ENCODE results near the gene LMF1.
A peak's percentile ranks its signal among the peaks of the same experiment; 100 is the strongest.
"Not testable (repeated sequence)": the region's sequence is repeated elsewhere in the genome, so short reads cannot be mapped to it uniquely, and the experiment has no call there.

Gene LMF1

DNA sequence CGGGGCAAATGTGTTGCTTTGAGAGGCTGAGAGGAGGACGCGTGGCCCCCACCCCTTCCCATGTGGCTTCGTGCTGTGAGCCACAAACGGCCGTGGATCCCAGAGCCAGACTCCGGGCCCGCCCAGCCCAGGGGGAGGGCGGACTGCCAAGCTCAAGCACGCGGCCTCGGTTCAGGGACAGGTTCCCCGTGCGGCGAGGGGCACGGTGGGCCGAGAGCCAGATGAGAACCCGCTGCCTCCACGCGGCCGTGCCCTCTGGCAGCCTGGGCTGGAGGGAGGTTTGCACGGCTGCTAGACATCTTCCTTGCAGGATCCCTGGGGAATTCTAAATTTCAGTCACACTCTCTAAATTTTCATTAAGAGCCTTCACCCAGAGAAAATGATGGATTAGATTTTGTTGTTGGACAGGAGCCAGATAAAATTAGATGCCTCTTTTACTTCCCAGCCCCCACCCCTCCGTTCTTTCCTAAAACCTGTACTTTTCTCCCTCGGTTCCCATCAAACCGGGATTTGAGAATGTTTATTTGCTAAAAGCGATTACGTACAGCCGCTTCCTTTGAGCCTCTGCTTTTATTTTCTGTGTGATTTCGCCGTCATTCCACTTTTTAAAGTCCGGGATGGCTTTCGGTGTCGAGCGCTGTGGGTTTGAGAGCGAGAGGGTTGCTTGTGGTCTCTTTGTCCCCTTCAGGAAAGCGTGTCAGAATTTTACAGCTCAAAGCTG is 145.3 kb downstream of the LMF1 start:
- DNase-seq (ENCODE audit: extremely low spot score, insufficient read length, low read depth) (no peak), FAIRE-seq (no peak)

DNA sequence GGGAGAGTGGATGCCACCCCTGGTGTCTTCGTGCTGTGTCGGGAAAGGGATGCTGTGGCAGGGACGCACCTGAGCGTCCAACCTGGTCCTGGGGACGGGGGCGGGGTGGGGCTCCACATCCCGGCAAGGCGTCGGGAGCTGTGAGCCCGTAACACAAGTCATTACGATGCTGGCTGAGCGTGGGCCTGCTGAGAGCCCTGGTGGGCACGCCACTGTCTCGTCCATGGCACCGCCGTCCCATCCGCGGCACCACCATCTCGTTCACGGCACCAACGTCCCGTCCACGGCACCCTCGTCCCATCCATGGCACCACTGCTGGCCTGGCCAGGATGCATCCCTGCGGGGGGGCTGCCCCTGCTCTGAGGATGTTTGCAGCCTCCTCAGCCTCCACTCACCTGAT is 146.2 kb downstream of the LMF1 start:
- no peak for FAIRE-seq

DNA sequence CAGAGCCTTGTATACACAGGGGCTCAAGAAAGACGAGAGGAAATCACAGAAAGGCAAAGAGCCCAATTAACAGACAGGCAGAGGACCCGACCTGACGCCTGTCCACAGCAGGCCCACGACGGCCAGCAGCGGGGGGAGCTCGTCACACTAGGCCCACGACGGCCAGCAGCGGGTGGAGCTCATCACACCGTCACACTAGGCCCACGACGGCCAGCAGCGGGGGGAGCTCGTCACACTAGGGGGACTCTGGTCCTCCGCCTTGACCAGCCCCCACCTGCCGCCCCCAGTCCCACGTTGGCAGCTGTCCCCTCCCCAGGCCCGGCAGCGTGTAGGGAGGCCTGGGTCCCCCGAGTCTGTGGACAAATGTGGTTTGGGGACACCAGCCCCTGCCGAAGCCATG is 146.6 kb downstream of the LMF1 start:
- DNase-seq (ENCODE audit: extremely low spot score, insufficient read length, low read depth) (no peak), FAIRE-seq (no peak)

More for the DNA sequence above, 146.2 kb downstream of the LMF1 start:
- DNase-seq (ENCODE audit: extremely low spot score, insufficient read length, low read depth) = no peak

DNA sequence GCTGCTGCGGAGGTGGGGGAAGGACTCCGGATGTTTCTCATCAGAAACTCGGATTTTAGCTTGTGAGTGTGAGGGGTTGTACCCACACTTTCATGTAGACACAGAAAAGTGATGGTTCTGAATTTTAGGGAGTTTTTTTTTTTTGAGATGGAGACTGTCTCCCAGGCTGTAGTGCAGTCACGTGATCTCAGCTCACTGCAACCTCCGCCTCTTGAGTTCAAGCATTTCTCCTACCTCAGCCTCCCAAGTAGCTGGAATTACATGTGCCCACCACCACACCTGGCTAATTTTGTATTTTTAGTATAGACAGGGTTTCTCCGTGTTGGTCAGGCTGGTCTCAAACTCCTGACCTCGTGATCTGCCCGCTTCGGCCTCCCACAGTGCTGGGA is 147.9 kb downstream of the LMF1 start:
- DNase-seq (ENCODE audit: extremely low spot score, insufficient read length, low read depth) (no peak), FAIRE-seq (no peak)

DNA sequence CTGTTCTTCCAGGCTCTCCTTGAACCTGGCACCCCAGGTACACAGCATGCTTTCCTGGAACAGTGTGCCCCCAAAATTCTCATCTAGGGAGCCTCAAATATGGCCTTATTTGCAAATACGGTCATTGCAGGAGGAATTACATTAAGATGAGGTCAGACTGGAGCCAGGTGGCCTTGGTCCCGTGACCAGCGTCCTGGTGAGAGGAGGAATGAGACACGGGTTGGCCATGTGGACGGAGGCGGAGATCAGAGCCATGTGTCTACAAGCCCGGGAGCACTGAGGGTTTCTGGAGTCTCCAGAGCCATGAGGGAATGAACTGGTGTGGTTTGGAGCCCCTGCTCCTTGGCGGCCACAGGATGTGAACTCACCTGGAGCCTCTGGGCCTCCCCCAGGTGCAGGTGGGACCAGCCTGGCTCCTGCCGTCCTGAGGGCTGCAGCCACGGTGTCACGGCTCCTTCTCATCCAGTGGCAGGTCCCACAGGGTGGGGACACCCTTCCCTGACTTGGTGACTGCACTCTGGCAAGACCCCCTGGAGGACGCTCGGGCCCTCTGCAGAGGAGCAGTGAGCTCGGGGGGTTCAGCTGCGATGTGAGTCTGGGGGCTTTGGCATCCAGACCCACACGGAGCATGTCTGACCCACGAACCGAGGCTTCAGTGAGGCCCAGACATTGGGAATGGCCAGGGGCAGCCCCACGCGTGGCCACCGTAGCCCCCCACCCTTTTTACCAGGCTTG is 148.4 kb downstream of the LMF1 start:
- DNase-seq (ENCODE audit: extremely low spot score, insufficient read length, low read depth) (no peak), FAIRE-seq (no peak)

DNA sequence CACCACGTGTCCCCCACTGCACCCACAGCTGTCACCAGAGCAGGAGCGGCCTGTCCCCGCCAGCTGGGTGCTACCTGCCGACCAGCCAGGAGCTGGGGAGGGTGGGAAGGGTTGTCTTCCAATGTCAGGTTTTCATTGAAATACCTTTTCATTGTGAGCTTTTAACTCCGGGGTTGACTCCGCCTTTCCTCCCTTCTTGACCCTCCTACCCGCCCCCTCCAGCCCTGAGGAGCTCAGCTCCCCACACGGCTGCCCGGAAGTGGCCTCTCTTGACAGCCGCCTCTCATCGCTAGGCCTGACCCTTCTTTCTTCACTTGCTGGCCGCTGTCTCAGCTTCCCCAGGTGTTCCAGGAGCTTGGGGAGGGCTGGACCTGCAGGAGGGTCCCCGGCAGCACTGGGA is 149.0 kb downstream of the LMF1 start:
- FAIRE-seq = no peak
- no peak for DNase-seq (ENCODE audit: extremely low spot score, insufficient read length, low read depth)

DNA sequence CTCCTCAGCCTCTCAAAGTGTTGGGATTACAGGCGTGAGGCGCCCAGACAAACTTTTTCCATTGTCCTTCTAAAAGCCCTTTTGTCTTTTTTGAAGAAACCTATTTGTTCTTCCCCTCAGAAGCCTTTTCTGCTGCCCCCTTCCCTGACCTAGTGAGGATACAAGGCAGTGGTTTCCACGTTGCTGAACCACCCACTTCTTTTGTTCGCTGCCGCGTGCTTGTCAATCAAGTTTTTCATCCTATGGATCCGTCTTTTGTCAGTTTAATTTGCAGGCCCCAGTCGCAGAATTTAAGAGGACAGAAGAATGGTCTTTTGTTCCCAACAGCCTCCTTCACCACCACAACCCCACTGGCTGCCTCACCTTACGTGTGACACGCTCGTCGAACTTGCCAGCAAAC is 150.0 kb downstream of the LMF1 start:
- DNase-seq (ENCODE audit: extremely low spot score, insufficient read length, low read depth) = no peak
- FAIRE-seq = no peak

DNA sequence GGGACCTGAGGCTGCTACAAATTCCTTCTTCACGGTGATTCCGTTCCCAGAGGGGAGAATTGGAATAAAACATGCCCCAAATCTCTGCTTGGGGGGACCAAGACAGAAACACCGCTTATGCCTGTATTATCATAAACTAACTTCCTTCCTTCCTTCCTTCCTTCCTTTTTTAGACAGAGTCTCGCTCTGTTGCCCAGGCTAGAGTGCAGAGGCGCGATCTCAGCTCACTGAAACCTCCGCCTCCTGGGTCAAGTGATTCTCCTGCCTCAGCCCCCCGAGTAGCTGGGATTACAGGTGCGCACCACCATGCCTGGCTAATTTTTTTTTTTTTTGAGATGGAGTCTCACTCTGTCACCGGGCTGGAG is 150.8 kb downstream of the LMF1 start:
- DNase-seq (ENCODE audit: extremely low spot score, insufficient read length, low read depth); FAIRE-seq: not testable (repeated sequence)

DNA sequence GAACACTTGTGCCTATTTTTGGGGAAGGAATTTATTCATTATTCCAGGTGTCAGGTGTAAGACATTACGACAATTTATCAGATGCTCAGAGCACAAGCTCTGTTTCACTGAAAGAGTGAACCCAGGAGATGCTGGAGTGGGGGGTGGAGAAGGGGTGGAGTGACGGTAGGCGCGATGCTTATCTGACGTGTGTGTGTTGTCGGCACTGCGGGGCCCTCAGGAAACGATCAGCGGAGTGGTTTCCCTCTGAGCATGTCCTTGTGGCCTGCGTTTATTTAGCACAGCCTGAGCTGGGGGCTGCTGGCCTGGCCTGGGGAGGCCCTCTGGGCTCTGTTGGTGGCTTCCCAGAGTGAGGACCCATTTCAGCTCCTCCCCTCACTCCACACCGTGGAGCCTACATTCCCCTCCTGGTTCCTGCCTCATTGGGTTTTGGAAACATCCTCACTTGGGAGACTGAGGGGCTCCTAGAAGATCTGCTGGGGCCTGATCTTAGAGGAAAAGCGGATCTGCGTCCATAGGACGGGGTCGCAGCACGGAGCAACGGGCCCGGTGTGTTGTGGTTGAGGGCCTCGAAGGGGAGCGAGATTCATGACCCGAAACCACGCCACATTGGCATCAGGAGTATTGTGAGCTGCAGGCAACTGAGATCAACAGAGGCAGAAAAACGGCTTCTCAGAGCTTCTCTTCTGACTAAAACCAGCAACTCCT is 151.3 kb downstream of the LMF1 start:
- no peak for FAIRE-seq
- no peak for DNase-seq (ENCODE audit: extremely low spot score, insufficient read length, low read depth)

DNA sequence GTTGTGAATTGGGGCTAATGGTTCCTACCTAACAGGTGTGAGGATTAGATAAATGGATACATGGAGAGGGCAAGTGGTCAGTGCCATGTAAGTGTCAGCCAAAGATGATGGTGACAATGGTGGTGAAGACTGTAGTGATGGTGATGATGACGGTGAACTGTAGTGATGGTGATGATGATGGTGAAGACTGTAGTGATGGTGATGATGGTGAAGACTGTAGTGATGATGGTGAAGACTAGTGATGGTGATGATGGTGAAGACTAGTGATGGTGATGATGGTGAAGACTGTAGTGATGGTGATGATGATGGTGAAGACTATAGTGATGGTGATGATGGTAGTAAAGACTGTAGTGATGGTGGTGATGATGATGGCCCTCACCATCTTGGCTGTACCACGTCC is 152.2 kb downstream of the LMF1 start:
- FAIRE-seq (peak; percentile 38), DNase-seq (ENCODE audit: extremely low spot score, insufficient read length, low read depth) (no peak)

DNA sequence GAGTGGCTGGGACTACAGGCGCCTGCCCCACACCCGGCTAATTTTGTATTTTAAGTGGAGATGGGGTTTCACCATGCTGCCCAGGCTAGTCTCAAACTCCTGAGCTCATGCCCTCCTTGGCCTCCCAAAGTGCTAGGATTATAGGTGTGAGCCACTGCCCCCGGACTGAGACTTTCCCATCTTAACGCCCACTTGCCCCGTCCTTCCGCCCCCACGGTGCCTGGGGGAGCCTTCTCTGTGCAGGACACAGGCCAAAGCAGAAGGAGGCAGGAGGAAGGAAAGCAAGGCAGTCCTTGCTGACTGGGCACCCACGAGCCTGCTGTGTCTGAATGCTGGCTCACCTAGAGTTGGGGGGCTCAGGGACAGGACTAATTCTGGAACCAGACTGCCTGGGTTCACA is 152.7 kb downstream of the LMF1 start:
- FAIRE-seq = no peak
- DNase-seq (ENCODE audit: extremely low spot score, insufficient read length, low read depth) = no peak

DNA sequence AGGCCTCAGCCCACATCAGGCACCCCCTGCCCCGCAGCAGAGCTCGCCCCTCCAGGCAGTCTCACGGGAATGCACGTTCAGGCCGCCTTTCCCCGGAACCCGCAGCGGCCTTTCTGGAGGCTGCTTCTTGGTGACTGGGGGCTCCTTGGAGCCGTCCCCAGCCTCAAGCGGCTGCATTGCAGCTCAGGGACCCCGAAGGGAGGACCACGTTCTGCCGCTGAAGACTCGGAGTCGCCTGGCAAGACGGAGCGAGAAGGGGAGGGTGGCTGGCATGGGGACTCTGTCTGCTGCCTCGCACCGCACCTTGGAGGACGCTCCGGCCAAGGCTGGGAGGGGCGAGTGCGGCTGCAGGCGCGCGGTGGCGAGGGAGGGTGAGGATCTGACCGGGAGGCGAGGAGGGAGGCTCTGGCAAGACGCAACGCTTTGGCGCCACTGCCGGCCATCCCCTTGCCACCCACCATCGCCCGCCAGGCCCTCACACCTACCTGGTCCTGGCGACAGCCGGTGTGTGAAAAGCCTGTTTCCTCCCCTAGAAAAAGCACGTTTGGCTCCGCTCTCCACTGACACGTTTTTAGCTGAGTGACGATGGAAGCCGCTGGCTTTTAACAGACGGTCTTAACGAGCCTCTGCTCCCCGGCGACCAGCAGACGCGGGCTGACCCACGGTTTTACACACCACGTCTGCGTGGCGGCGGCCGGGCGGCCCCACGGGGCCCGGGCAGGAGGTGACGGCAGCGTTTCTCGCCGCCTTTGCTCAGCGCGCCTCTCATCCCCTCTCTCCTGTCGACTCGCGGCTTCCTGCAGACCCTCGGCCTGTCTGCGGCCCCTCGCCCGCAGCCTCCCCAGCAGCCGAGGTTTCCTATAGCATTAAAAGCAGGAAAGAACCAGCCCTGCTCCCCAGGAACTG is 153.5 kb downstream of the LMF1 start:
- DNase-seq (ENCODE audit: extremely low spot score, insufficient read length, low read depth) (no peak), FAIRE-seq (no peak)

DNA sequence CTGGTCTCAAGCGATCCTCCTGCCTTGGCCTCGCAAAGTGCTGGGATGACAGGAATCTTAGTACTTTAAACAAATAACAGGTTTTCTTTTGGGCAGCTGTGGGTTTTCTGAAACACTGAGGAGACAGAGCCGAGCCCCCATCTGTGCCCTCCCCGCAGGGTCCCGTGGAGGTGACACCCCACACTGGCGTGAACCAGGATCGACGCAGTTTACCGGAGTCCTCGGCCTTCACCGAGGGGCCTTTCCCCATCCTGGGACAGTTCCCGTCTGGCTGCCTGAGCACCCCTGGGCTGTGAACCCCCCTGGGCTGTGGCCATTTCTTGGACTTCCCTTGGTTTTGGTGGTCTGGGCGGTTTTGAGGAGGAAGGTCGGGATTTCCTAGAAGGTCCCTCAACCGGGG is 154.9 kb downstream of the LMF1 start:
- FAIRE-seq (no peak), DNase-seq (ENCODE audit: extremely low spot score, insufficient read length, low read depth) (no peak)

DNA sequence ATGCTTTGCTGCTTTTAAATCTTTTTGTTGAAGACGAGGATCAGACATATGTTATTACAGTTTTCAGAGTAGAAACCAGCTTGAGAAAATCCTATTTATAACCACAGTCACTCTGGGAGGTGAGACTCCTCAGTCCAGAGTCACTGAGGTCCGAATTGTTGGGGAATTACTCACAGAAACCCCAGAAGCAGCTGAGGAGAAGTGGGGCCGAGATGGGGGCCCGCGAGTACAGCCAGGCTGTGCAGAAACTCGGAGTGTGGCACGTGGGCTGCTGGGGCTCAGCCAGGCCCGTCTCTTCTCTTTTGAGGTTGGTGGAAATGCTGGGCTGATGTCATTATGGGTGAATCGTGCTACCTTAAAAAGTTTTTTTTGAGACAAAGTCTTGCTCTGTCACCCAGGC is 155.8 kb downstream of the LMF1 start:
- no peak for FAIRE-seq
- DNase-seq (ENCODE audit: extremely low spot score, insufficient read length, low read depth) = no peak

DNA sequence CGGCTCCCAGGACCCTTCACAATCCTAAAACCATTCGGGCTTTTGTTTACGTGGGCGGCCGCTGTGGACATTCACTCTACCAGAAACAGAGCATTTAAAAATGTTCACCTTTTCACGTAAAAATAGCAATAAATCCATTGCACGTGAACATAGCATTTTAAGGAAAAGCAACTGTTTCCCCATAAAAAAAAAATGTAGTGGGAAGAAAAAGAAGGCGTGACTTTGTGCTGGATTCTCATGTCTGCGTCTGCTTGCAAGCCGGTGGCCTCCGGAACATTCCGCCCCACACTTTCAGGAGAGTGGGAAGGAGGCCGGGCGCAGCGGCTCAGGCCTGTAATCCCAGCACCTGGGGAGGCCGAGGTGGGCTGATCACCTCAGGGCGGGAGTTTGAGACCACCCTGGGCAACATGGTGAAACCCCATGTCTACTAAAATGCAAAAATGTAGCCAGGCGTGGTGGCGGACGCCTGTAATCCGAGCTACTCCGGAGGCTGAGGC is 156.8 kb downstream of the LMF1 start:
- FAIRE-seq (no peak), DNase-seq (ENCODE audit: extremely low spot score, insufficient read length, low read depth) (no peak)

DNA sequence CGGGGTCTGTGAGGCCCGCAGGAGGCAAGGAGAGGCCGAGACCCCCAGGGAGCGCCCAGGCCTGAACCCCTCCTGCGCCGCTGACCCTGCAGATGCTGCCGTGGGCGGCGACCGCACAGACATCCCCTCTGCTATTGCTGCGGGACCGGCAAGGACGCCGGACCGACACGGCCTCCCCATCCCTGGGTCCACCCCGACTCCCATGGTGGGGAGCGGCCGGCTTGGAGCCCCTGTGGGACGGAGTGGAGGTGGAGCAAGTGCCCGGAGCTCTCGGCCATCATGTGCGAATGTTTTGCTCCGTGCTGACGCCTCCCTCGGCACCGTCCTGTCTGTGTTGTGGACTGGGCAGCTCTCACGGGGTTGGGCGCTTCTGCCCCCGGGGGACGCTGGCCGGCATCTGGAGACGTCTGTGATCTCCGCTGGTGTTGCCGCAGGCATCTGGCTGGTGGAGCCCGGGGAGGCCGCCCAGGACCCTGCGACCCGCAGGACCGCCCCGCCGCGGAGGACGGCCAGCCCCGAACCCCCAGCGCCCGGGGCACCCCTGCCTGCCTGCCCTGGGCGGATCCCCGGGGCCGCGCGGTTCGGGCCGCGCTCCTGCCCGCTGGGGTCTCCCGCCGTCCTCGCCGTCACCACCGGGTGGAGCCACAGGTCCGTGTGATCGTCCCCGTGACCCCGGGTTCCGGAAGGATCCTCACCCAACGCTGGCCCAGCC is 157.4 kb downstream of the LMF1 start:
- DNase-seq (ENCODE audit: extremely low spot score, insufficient read length, low read depth) (peak; percentile 32), FAIRE-seq (no peak)

DNA sequence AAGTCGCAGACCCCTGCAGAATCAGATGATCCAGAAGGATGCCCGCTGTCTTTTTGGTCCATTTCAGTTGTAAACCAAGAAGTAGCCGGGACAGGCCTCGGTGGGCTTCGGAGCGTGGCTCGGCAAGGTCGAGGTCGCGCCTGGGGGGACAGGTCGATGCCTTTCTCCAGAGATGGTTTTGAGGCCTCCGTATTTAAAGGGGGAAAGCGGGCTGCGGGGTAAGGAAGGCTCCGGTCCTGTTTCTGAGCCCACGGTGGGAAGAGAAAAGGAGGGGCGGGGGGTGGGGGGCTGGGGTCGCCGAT is 162.7 kb downstream of the LMF1 start:
- no peak for FAIRE-seq

DNA sequence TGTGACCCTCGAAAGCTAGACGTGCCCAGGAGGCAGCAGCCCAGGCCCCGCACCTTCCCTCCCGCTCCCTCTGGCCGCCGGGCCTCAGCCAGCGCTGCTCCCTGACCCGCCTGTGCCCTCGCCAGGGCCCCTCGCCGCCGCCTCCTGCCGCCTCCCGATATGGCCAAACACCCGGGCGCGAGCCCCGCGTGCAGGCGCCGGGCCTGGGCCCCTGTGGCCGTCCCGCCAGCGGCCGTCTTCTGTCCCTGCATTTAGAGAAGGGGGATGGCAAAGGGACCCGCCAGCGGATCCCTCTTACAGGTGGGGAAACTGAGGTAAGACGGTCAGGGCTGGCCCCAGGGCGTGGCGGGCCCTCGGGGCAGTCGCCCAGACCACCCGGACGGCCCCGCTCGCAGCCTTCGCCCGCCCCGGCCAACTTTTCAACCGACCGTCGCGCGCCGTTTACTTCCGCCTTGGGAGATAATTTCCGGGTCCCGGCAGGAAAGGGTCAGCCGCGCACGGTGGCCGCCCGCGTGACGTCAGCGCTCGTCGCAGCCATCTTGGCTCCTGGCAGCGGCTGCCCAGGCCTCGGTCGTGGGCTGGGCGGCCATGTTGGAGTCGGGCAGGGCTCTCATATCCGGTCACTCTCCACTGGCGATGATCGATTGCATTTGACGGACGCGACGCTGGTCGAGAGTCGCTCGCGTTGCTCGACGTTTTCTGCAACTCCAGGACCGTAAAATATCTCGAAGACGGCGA is 163.3 kb downstream of the LMF1 start:
- DNase-seq (ENCODE audit: extremely low spot score, insufficient read length, low read depth) (peak; percentile 97), FAIRE-seq (peak; percentile 99)

More for the DNA sequence above, 162.7 kb downstream of the LMF1 start:
- DNase-seq (ENCODE audit: extremely low spot score, insufficient read length, low read depth) = no peak

DNA sequence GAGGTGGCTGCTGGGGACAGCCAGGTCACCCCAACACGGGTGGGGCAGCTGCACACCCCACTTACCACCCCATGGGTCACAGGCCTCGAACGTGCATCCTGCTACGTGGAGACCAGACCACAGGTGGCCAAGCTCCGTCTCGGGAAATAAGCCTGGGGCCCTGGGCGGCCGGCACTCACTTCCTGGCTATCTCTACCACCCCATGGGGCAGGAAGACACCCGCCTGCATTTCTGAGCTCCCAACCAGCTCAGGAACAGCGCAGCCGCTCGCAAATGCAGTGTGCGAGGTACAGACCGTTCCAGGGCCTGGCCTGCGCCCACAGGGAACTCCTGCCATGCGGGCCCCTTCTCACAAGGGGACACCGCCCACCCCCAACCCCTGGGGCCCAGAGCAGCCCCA is 165.3 kb downstream of the LMF1 start:
- FAIRE-seq = no peak
- DNase-seq (ENCODE audit: extremely low spot score, insufficient read length, low read depth) = no peak

All from GM18507 (cell line).